UCSD-AML1 (cell line): Measurements from ENCODE around the gene SPATA31D1.
"Not testable (repeated sequence)": the region's sequence is repeated elsewhere in the genome, so short reads cannot be mapped to it uniquely, and the experiment has no call there.

Experiments used
- DNase-seq: peaks from one replicate; lab custom pipeline; 2025; ENCODE audit not compliant: unreplicated experiment; lab: John Stamatoyannopoulos, UW

SPATA31D1 gene

GRCh38 chr9:81988472-81988871 lies at the start of gene SPATA31D1:
Gene SPATA31D1 (plus strand): TSS chr9:81988772. CDS start chr9:81988819, 47 bp downstream.
- DNase-seq: not testable (repeated sequence)

- not testable (repeated sequence) for DNase-seq
Observed at GRCh38 chr9:81943393-81943792, 45.2 kb upstream of the SPATA31D1 start, which contains the start of gene SPATA31D3. Gene SPATA31D3 (plus strand): TSS chr9:81943500. CDS start chr9:81943586, 86 bp downstream.

GRCh38 chr9:81948650-81949049 lies 39.9 kb upstream of the SPATA31D1 start:
- not testable (repeated sequence) for DNase-seq

- DNase-seq: no peak
Observed at GRCh38 chr9:81953096-81953495, 35.5 kb upstream of the SPATA31D1 start.

GRCh38 chr9:81955625-81956024 lies 32.9 kb upstream of the SPATA31D1 start:
- DNase-seq: no peak

GRCh38 chr9:81964218-81965171 lies 24.1 kb upstream of the SPATA31D1 start:
- no peak for DNase-seq

GRCh38 chr9:81968026-81968425 lies 20.5 kb upstream of the SPATA31D1 start:
- DNase-seq: no peak

- DNase-seq: no peak
Observed at GRCh38 chr9:81969971-81970370, 18.6 kb upstream of the SPATA31D1 start.

- DNase-seq: no peak
Observed at GRCh38 chr9:81971727-81972126, 16.8 kb upstream of the SPATA31D1 start.

GRCh38 chr9:81974764-81975163 lies 13.8 kb upstream of the SPATA31D1 start:
- DNase-seq: no peak

- DNase-seq: no peak
Observed at GRCh38 chr9:81976351-81976750, 12.2 kb upstream of the SPATA31D1 start.

- DNase-seq: no peak
Observed at GRCh38 chr9:81979196-81979595, 9.4 kb upstream of the SPATA31D1 start.

GRCh38 chr9:81980568-81980967 lies 8.0 kb upstream of the SPATA31D1 start:
- no peak for DNase-seq

- DNase-seq: no peak
Observed at GRCh38 chr9:81981883-81982282, 6.7 kb upstream of the SPATA31D1 start.

GRCh38 chr9:81984928-81985327 lies 3.6 kb upstream of the SPATA31D1 start:
- no peak for DNase-seq

- no peak for DNase-seq
Observed at GRCh38 chr9:81986051-81986450, 2.5 kb upstream of the SPATA31D1 start.

- no peak for DNase-seq
Observed at GRCh38 chr9:81989700-81990099, 1.1 kb downstream of the SPATA31D1 start.

- DNase-seq: no peak
Observed at GRCh38 chr9:81993656-81994055, 5.1 kb downstream of the SPATA31D1 start.

- DNase-seq: no peak
Observed at GRCh38 chr9:81999806-82000205, 11.2 kb downstream of the SPATA31D1 start.

GRCh38 chr9:82010711-82011110 lies 22.1 kb downstream of the SPATA31D1 start:
- DNase-seq: no peak

- DNase-seq: no peak
Observed at GRCh38 chr9:82011133-82011532, 22.6 kb downstream of the SPATA31D1 start.

GRCh38 chr9:82012276-82012675 lies 23.7 kb downstream of the SPATA31D1 start:
- no peak for DNase-seq
